H1 (cell line): ENCODE measurements around the gene NANOS2. TPM values are rescaled to one million over a fixed set of nuclear protein-coding genes. Genes with fewer than 3 reads are reported as not detected.

Source experiments
- CTCF ChIA-PET: fragments of 300-600 bp; sonication (Branson Sonifier 250); formaldehyde crosslinking; loops from one replicate; lab custom pipeline; 2021; ENCODE audit not compliant: partially characterized antibody; lab: Charles Lee
- POLR2A ChIA-PET: fragments of 300-600 bp; sonication (Branson Sonifier 250); formaldehyde crosslinking; loops from one replicate; lab custom pipeline; 2021; ENCODE audit warnings: inconsistent platforms; ENCODE audit not compliant: partially characterized antibody; lab: Charles Lee
- DNase-seq, 2 experiments: peaks; one replicate each; pipeline versions ENCODE4 v3.0.0 to v3.0.0-alpha.2; 2010 to 2022; ENCODE audit warnings: low spot score in 2 of 2, low read depth in 1 of 2, mixed read lengths in 1 of 2
- FAIRE-seq: peaks from 2 replicates; lab custom pipeline; 2011; peaks lifted over from hg19 to GRCh38; lab: Jason Lieb, UNC
- H2AFZ ChIP-seq: 2 replicates; pipeline ENCODE4 v1.8.1; 2012; ENCODE audit warnings: low read length, inconsistent platforms
- H2AK5ac ChIP-seq: 2 replicates; pipeline ENCODE4 v1.6.1; 2013; ENCODE audit warnings: low read depth, low read length
- H2BK120ac ChIP-seq: replicated peaks from 2 replicates; pipeline ENCODE3; 2013; ENCODE audit warnings: low read depth, low read length, inconsistent platforms
- H2BK12ac ChIP-seq: 2 replicates; pipeline ENCODE4 v1.6.1; 2013; ENCODE audit warnings: low read depth, low read length
- H2BK15ac ChIP-seq: 2 replicates; pipeline ENCODE4 v1.6.1; 2013; ENCODE audit warnings: low read length
- H2BK20ac ChIP-seq: 2 replicates; pipeline ENCODE4 v1.6.1; 2013; ENCODE audit warnings: low read length
- H2BK5ac ChIP-seq: 2 replicates; pipeline ENCODE4 v1.6.1; 2013; ENCODE audit warnings: low read depth, low read length
- H3K14ac ChIP-seq: 2 replicates; pipeline ENCODE4 v1.6.1; 2013; ENCODE audit warnings: inconsistent platforms; ENCODE audit not compliant: insufficient read length
- H3K18ac ChIP-seq: 2 replicates; pipeline ENCODE4 v1.6.1; 2013; ENCODE audit warnings: low read length; ENCODE audit errors: extremely low read depth
- H3K23ac ChIP-seq: 2 replicates; pipeline ENCODE4 v1.6.1; 2013; ENCODE audit warnings: inconsistent platforms; ENCODE audit not compliant: insufficient read length
- H3K23me2 ChIP-seq: 2 replicates; pipeline ENCODE4 v1.6.1; 2013; ENCODE audit warnings: low read depth, low read length
- H3K27ac ChIP-seq: 2 replicates; pipeline ENCODE4 v1.6.1; 2011; ENCODE audit warnings: low read depth, low read length, inconsistent platforms
- H3K27me3 ChIP-seq, 4 experiments: replicated peaks in 1 of 4; 1 replicate in 1 of 4; 2 replicates in 3 of 4; pipeline versions ENCODE4 v1.6.1 to v1.8.1; 2011 to 2013; ENCODE audit warnings: low read length in 3 of 4, mild to moderate bottlenecking in 3 of 4, inconsistent platforms in 2 of 4, mixed read lengths in 2 of 4, moderate library complexity in 1 of 4; ENCODE audit not compliant: control insufficient read depth in 3 of 4, insufficient read depth in 3 of 4; ENCODE audit errors: extremely low read depth in 1 of 4
- H3K36me3 ChIP-seq, 4 experiments: 2 replicates each; pipeline versions ENCODE4 v1.6.1 to v1.8.1; 2011 to 2013; ENCODE audit warnings: mild to moderate bottlenecking in 4 of 4, low read length in 3 of 4, moderate library complexity in 2 of 4, control low read depth in 1 of 4, inconsistent platforms in 1 of 4; ENCODE audit not compliant: insufficient read depth in 4 of 4, control insufficient read depth in 2 of 4
- H3K4ac ChIP-seq: replicated peaks from 2 replicates; pipeline ENCODE3; 2013; ENCODE audit warnings: low read length, low read depth, mixed read lengths, inconsistent platforms; ENCODE audit not compliant: insufficient read length
- H3K4me1 ChIP-seq, 4 experiments: replicated peaks in 1 of 4; 1 replicate in 1 of 4; 2 replicates in 3 of 4; pipeline versions ENCODE4 v1.6.1 to v1.8.1; 2011 to 2013; ENCODE audit warnings: low read length in 3 of 4, inconsistent platforms in 2 of 4, mixed read lengths in 1 of 4; ENCODE audit not compliant: insufficient read depth in 4 of 4, control insufficient read depth in 3 of 4
- H3K4me2 ChIP-seq, 2 experiments: 2 replicates each; pipeline versions ENCODE4 v1.6.1 to v1.8.1; 2011 to 2013; ENCODE audit warnings: low read depth in 2 of 2, low read length in 2 of 2, control low read depth in 1 of 2, inconsistent platforms in 1 of 2, mild to moderate bottlenecking in 1 of 2; ENCODE audit not compliant: insufficient read depth in 1 of 2
- H3K4me3 ChIP-seq, 4 experiments: fragments of 200-600, 300-600 bp in 1 of 4; sonication (generic), shearing (Covaris generic), sonication (Bioruptor Twin) in 1 of 4; 2 replicates each; pipeline versions ENCODE4 v1.5.1 to v1.8.1; 2011 to 2016; ENCODE audit warnings: low read length in 4 of 4, low read depth in 3 of 4, control low read depth in 2 of 4, inconsistent platforms in 2 of 4, mild to moderate bottlenecking in 2 of 4, mixed read lengths in 1 of 4, moderate library complexity in 1 of 4; ENCODE audit not compliant: insufficient read depth in 2 of 4; ENCODE audit errors: extremely low read depth in 1 of 4
- H3K56ac ChIP-seq: replicated peaks from 2 replicates; pipeline ENCODE3; 2013; ENCODE audit warnings: low read depth, mild to moderate bottlenecking, mixed read lengths, low read length, inconsistent platforms; ENCODE audit not compliant: insufficient read length
- H3K79me1 ChIP-seq: 2 replicates; pipeline ENCODE4 v1.6.1; 2013; ENCODE audit warnings: low read depth, low read length, control low read depth
- H3K79me2 ChIP-seq, 2 experiments: 2 replicates each; pipeline versions ENCODE4 v1.6.1 to v1.8.1; 2012 to 2013; ENCODE audit warnings: low read length in 2 of 2, mild to moderate bottlenecking in 2 of 2, inconsistent platforms in 1 of 2; ENCODE audit not compliant: insufficient read depth in 2 of 2, control insufficient read depth in 1 of 2
- H3K9ac ChIP-seq, 4 experiments: replicated peaks in 1 of 4; 1 replicate in 1 of 4; 2 replicates in 3 of 4; pipeline versions ENCODE4 v1.6.1 to v1.8.1; 2011 to 2013; ENCODE audit warnings: low read depth in 3 of 4, low read length in 3 of 4, control low read depth in 2 of 4, mild to moderate bottlenecking in 2 of 4, moderate library complexity in 2 of 4, inconsistent platforms in 1 of 4; ENCODE audit errors: extremely low read depth in 1 of 4
- H3K9me3 ChIP-seq, 2 experiments: 2 replicates each; pipeline versions ENCODE4 v1.6.1 to v1.8.1; 2012 to 2013; ENCODE audit warnings: mild to moderate bottlenecking in 2 of 2, moderate library complexity in 2 of 2, control low read depth in 1 of 2, inconsistent platforms in 1 of 2, low read depth in 1 of 2, low read length in 1 of 2, mixed read lengths in 1 of 2; ENCODE audit not compliant: insufficient read depth in 2 of 2
- H4K20me1 ChIP-seq, 2 experiments: replicated peaks in 1 of 2; 2 replicates each; pipeline versions ENCODE3 to v1.8.1; 2011 to 2013; ENCODE audit warnings: inconsistent platforms in 2 of 2, low read length in 2 of 2, mild to moderate bottlenecking in 1 of 2; ENCODE audit not compliant: insufficient read depth in 2 of 2, control insufficient read depth in 1 of 2
- H4K5ac ChIP-seq: 2 replicates; pipeline ENCODE4 v1.6.1; 2013; ENCODE audit warnings: low read length, low read depth, mixed read lengths, inconsistent platforms; ENCODE audit not compliant: insufficient read length
- H4K8ac ChIP-seq: 2 replicates; pipeline ENCODE4 v1.8.0; 2013; ENCODE audit warnings: mild to moderate bottlenecking, moderate library complexity, low read length, inconsistent platforms; ENCODE audit not compliant: insufficient read depth; ENCODE audit errors: extremely low read depth
- H4K91ac ChIP-seq: replicated peaks from 2 replicates; pipeline ENCODE3; 2013; ENCODE audit warnings: low read length, mixed read lengths, inconsistent platforms; ENCODE audit not compliant: insufficient read length
- CBX8 ChIP-seq: fragments of 300-800, 300-1000 bp; sonication (generic); IDR thresholded peaks from 2 replicates; pipeline ENCODE4 v1.7.1; 2016; ENCODE audit warnings: low read depth, low read length, borderline replicate concordance
- EZH2 ChIP-seq: fragments of 200-600 bp; sonication (generic); IDR thresholded peaks from 2 replicates; pipeline ENCODE4 v1.7.1; 2012; ENCODE audit warnings: low read depth, mild to moderate bottlenecking, moderate library complexity, low read length, inconsistent platforms; ENCODE audit not compliant: severe bottlenecking
- SP2 ChIP-seq: IDR thresholded peaks from 2 replicates; pipeline ENCODE4 v1.6.1; 2012; ENCODE audit warnings: mild to moderate bottlenecking, low read length, inconsistent platforms
- SUZ12 ChIP-seq: fragments of 200-600 bp; sonication (generic); IDR thresholded peaks from 2 replicates; pipeline ENCODE4 v1.6.1; 2012; ENCODE audit warnings: mild to moderate bottlenecking, inconsistent platforms, low read length, moderate library complexity, mixed read lengths
- TAF7 ChIP-seq: optimal IDR thresholded peaks from 2 replicates; pipeline ENCODE3; 2011; ENCODE audit warnings: low read depth, mild to moderate bottlenecking, inconsistent platforms, low read length, moderate library complexity, borderline replicate concordance
- WGBS, 2 experiments: shearing (Covaris generic) in 1 of 2; methylation state at CpG; one replicate each; pipeline versions ENCODE4 v1.1.6 to v1.1.7; 2013 to 2015; ENCODE audit warnings: low lambda C conversion rate in 2 of 2, mixed read lengths in 2 of 2, inconsistent platforms in 1 of 2, low coverage in 1 of 2, missing lambda C conversion rate in 1 of 2; ENCODE audit not compliant: insufficient replicate concordance in 2 of 2, insufficient coverage in 1 of 2, insufficient read length in 1 of 2; ENCODE audit errors: extremely low coverage in 1 of 2, missing lambda C conversion rate in 1 of 2; 5-methylcytosine and 5-hydroxymethylcytosine counted together
- polyA plus RNA-seq, 7 experiments: library from polyadenylated mRNA; depleted of rRNA in 3 of 7; stranded (reverse) in 5 of 7; unstranded in 2 of 7; fragments of >200 nt in 5 of 7; fragments of 200-250 nt in 2 of 7; gene quantifications; 1 replicate in 5 of 7; 2 replicates in 1 of 7; 4 replicates in 1 of 7; pipeline versions ENCODE4 v1.2.1 to v1.2.3, GENCODE V29; 2011 to 2013; ENCODE audit warnings: missing spikeins in 2 of 7, mixed read lengths in 2 of 7
- total RNA-seq: library from RNA; stranded (reverse); fragmentation: NEBNext Ultra II Directional; extraction: Animal tissue kit (Norgen Biotek cat#: 25700); gene quantifications from 2 replicates; pipeline ENCODE4 v1.2.1, GENCODE V29; 2021
- TF ChIP-seq, protein P1 (sequence below): IDR thresholded peaks from 2 replicates; pipeline ENCODE4 v1.6.1; 2012; ENCODE audit warnings: inconsistent platforms
- TF ChIP-seq, protein P2 (sequence below): IDR thresholded peaks from 2 replicates; pipeline ENCODE4 v1.6.1; 2012; ENCODE audit warnings: low read length, inconsistent platforms

Gene NANOS2
- total and polyA plus RNA-seq, 2 of the 8 experiments (the other 6 are each of a cell fraction or from before 2014, with no cell fraction given), result 0.20 TPM; not detected in 1

DNA sequence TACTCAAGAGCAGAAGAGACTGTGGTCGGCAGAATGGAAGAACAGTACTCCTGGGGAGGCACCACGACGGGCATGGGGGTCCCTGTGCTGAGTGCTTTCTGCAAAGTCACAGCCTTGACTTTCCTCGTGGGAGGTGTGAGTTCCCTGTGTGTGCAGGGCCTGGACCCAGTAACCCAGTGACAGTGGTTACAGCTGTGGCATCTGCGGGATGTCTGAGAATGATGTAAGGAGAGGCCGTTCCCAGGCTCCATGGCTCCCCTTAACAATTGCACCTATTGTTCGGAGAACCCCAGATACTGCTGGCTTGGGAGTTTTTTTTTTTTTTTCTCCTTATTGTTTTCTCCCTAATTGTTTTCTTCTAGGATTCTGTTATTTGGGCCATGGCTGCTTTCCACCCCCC is 5.1 kb upstream of the NANOS2 start:
- Histone ChIP-seq H4K5ac (no peak overlapping the region), H3K4me2 (no peak overlapping the region), H2BK12ac (no peak overlapping the region; the same call in 1 of the 2 replicates), H4K8ac (no peak overlapping the region), H2AFZ (no peak overlapping the region), H2BK5ac (no peak overlapping the region), H3K14ac (no peak overlapping the region), H4K20me1 (no peaks in the 10 kb centered on the region), H2BK120ac (no peak overlapping the region), H3K4me1 (no peaks in the 10 kb centered on the region; a peak in 2 of 7 replicates), H3K23ac (no peak overlapping the region), H3K4ac (no peak overlapping the region), H2AK5ac (no peak overlapping the region), H3K27ac (no peak overlapping the region), H2BK20ac (no peak overlapping the region), H3K9ac (no peak overlapping the region), H3K79me2 (no peaks in the 10 kb centered on the region), H3K27me3 (no peaks in the 10 kb centered on the region), H4K91ac (no peak overlapping the region), H3K9me3 (no peaks in the 10 kb centered on the region), H2BK15ac (no peak overlapping the region), H3K23me2 (no peaks in the 10 kb centered on the region), H3K79me1 (no peaks in the 10 kb centered on the region), H3K36me3 (no peaks in the 10 kb centered on the region), H3K56ac (no peak overlapping the region), H3K18ac (no peak overlapping the region), H3K4me3 (no peak overlapping the region)
- TF ChIP-seq TAF7 (no peak), CBX8 (no peak), EZH2 (no peak), SP2 (no peak), SUZ12 (no peak)
- TF ChIP-seq, protein P1, sequence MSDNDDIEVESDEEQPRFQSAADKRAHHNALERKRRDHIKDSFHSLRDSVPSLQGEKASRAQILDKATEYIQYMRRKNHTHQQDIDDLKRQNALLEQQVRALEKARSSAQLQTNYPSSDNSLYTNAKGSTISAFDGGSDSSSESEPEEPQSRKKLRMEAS, result no peak
- TF ChIP-seq, protein P2, sequence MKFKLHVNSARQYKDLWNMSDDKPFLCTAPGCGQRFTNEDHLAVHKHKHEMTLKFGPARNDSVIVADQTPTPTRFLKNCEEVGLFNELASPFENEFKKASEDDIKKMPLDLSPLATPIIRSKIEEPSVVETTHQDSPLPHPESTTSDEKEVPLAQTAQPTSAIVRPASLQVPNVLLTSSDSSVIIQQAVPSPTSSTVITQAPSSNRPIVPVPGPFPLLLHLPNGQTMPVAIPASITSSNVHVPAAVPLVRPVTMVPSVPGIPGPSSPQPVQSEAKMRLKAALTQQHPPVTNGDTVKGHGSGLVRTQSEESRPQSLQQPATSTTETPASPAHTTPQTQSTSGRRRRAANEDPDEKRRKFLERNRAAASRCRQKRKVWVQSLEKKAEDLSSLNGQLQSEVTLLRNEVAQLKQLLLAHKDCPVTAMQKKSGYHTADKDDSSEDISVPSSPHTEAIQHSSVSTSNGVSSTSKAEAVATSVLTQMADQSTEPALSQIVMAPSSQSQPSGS, result no peak
- no peak for DNase-seq
- ChIA-PET POLR2A (interaction anchor here (1.5 kb wide), 1 partner anchor 16 kb away, joined by 3 read pairs; no protein-coding TSS in a partner anchor), CTCF (interaction anchor here (0.6 to 1.3 kb wide), 4 partner anchors 13 to 109 kb away, joined by 3 read pairs; no protein-coding TSS in a partner anchor)
- FAIRE-seq, result no peak
- 89% methylated on average over 6 of the region's 7 CpGs; no CpG with 5 or more reads in 1 of the 2 experiments for WGBS, 2 experiments
